GM12801 (cell line): ENCODE results near the gene TPRG1L.

Source experiments
- TF ChIP-seq, protein P1 (sequence below): IDR thresholded peaks from one replicate; pipeline ENCODE4 v1.5.1; 2011; ENCODE audit warnings: control low read depth; ENCODE audit not compliant: insufficient read length; ENCODE audit errors: extremely low read depth

Gene TPRG1L

GRCh38 chr1:3614755-3615742 lies 9.8 kb upstream of the TPRG1L start:
- TF ChIP-seq, protein P1, sequence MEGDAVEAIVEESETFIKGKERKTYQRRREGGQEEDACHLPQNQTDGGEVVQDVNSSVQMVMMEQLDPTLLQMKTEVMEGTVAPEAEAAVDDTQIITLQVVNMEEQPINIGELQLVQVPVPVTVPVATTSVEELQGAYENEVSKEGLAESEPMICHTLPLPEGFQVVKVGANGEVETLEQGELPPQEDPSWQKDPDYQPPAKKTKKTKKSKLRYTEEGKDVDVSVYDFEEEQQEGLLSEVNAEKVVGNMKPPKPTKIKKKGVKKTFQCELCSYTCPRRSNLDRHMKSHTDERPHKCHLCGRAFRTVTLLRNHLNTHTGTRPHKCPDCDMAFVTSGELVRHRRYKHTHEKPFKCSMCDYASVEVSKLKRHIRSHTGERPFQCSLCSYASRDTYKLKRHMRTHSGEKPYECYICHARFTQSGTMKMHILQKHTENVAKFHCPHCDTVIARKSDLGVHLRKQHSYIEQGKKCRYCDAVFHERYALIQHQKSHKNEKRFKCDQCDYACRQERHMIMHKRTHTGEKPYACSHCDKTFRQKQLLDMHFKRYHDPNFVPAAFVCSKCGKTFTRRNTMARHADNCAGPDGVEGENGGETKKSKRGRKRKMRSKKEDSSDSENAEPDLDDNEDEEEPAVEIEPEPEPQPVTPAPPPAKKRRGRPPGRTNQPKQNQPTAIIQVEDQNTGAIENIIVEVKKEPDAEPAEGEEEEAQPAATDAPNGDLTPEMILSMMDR = no peak

- TF ChIP-seq, protein P1 = no peak
These were observed 8.0 kb upstream of the TPRG1L start for GRCh38 chr1:3616861-3617260.

DNA sequence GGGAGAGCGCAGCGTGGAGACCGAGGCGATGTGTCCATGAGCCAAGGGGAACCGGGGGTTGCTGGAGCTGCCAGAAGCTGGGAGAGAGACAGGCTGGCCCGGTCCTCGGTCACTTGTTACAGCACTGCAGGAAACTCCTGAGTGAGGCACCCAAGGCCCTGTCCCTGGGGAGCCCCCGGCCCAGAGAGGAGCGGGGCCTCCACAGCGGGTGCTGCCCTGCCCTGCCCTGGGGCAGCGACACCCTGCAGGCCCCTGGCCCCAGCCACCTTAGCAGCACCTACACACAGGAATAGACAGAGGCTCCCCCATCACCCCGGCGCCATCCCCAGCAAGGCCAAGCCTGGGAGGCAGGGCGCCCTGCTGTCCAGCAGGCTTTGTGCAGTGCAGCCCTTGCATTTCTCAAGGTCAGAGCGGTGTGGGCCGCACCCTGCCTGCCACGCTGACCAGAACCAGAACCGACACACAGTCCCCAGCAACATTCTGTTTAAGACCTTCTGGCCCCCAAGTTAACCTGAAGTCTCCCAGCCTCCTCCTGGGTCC lies 6.9 kb upstream of the TPRG1L start:
- TF ChIP-seq, protein P1 = no peak

DNA sequence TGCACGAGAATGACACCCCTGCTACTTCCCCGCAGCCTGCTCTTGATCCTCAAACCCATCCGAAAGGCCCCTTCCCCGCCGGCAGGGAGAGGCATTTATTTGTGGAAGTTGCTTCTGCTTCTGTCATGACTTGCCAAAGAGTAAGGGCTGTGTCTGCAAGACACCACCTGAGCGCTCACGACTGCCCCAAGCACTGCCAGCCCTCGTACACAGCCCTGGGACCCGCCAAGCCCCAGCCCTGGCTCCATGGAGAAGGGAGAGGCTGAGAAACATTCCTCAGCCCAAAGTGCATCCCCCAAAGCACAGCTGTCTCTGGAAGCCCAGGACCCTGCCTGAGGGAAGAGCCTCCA lies 6.3 kb upstream of the TPRG1L start:
- TF ChIP-seq, protein P1 = no peak

GRCh38 chr1:3618881-3619671 lies 5.7 kb upstream of the TPRG1L start:
- TF ChIP-seq, protein P1 = no peak

- TF ChIP-seq, protein P1 = no peak
These were observed 4.1 kb upstream of the TPRG1L start for GRCh38 chr1:3620708-3621107.
